ENCODE data around the gene CD8A.
"Not testable (repeated sequence)": the region's sequence is repeated elsewhere in the genome, so short reads cannot be mapped to it uniquely, and the experiment has no call there.

CD8A gene

GRCh38 chr2:86790676-86791572, at the start of gene CD8A:
CD8A (minus strand) TSS chr2:86790913; CDS start chr2:86790825, 88 bp downstream.
- DNase-seq, result no peak

GRCh38 chr2:86839871-86840548, 49.3 kb upstream of the CD8A start:
- DNase-seq, result not testable (repeated sequence)

- not testable (repeated sequence) for DNase-seq
Measured at GRCh38 chr2:86839455-86839854, 48.7 kb upstream of the CD8A start.

GRCh38 chr2:86837714-86838113, 47.0 kb upstream of the CD8A start:
- not testable (repeated sequence) for DNase-seq

- DNase-seq, result not testable (repeated sequence)
Measured at GRCh38 chr2:86836915-86837695, 46.4 kb upstream of the CD8A start.

- DNase-seq, result not testable (repeated sequence)
Measured at GRCh38 chr2:86835548-86835889, 44.8 kb upstream of the CD8A start.

- DNase-seq, result no peak
Measured at GRCh38 chr2:86833315-86833714, 42.6 kb upstream of the CD8A start.

GRCh38 chr2:86832334-86833096, 41.8 kb upstream of the CD8A start:
- DNase-seq, result no peak

- no peak for DNase-seq
Measured at GRCh38 chr2:86831537-86831936, 40.8 kb upstream of the CD8A start.

- no peak for DNase-seq
Measured at GRCh38 chr2:86826951-86827350, 36.2 kb upstream of the CD8A start.

GRCh38 chr2:86825693-86826381, 35.1 kb upstream of the CD8A start:
- DNase-seq, result no peak

GRCh38 chr2:86825036-86825692, 34.5 kb upstream of the CD8A start:
- no peak for DNase-seq

GRCh38 chr2:86822668-86823345, 32.1 kb upstream of the CD8A start:
- DNase-seq, result no peak

- DNase-seq, result no peak
Measured at GRCh38 chr2:86821842-86822241, 31.1 kb upstream of the CD8A start.

- no peak for DNase-seq
Measured at GRCh38 chr2:86821306-86821705, 30.6 kb upstream of the CD8A start.

GRCh38 chr2:86818957-86819356, 28.2 kb upstream of the CD8A start:
- DNase-seq, result no peak

GRCh38 chr2:86818114-86818801, 27.5 kb upstream of the CD8A start:
- no peak for DNase-seq

- no peak for DNase-seq
Measured at GRCh38 chr2:86815611-86816010, 24.9 kb upstream of the CD8A start.

GRCh38 chr2:86809481-86810121, 18.9 kb upstream of the CD8A start:
- no peak for DNase-seq
